Hepatocyte (in vitro differentiated cells): Measurements from ENCODE around the gene GPR37L1. TPM values are rescaled to one million over a fixed set of nuclear protein-coding genes. Genes with fewer than 3 reads are reported as not detected.

Experiments
- DNase-seq: peaks from one replicate; pipeline ENCODE4 v3.0.0-alpha.2; 2016; ENCODE audit warnings: low spot score
- H2AFZ ChIP-seq: fragments of 200-600 bp; sonication (generic); 2 replicates; pipeline ENCODE4 v1.6.0; 2016; ENCODE audit warnings: antibody characterized with exemption, mild to moderate bottlenecking
- H3K27ac ChIP-seq: fragments of 200-600 bp; sonication (generic); 2 replicates; pipeline ENCODE4 v1.5.1; 2016; ENCODE audit warnings: mild to moderate bottlenecking
- H3K27me3 ChIP-seq: fragments of 200-600 bp; sonication (generic); 2 replicates; pipeline ENCODE4 v1.6.1; 2016
- H3K36me3 ChIP-seq: fragments of 200-600 bp; sonication (generic); replicated peaks from 2 replicates; pipeline ENCODE4 v1.5.1; 2016; ENCODE audit warnings: low read depth; ENCODE audit not compliant: insufficient read depth
- H3K4me1 ChIP-seq: fragments of 200-600 bp; sonication (generic); 2 replicates; pipeline ENCODE4 v1.5.1; 2016; ENCODE audit warnings: mild to moderate bottlenecking, moderate library complexity; ENCODE audit not compliant: insufficient read depth
- H3K4me2 ChIP-seq: fragments of 200-600 bp; sonication (generic); 2 replicates; pipeline ENCODE4 v1.6.0; 2016
- H3K4me3 ChIP-seq: fragments of 200-600 bp; sonication (generic); 2 replicates; pipeline ENCODE4 v1.5.1; 2016; ENCODE audit warnings: mild to moderate bottlenecking
- H3K79me2 ChIP-seq: fragments of 200-600 bp; sonication (generic); 2 replicates; pipeline ENCODE4 v1.6.0; 2017; ENCODE audit warnings: mild to moderate bottlenecking
- H3K9me2 ChIP-seq: fragments of 200-600 bp; sonication (generic); replicated peaks from 2 replicates; pipeline ENCODE4 v1.6.0; 2017; ENCODE audit warnings: mild to moderate bottlenecking; ENCODE audit not compliant: insufficient read depth
- H3K9me3 ChIP-seq: fragments of 200-600 bp; sonication (generic); 2 replicates; pipeline ENCODE4 v1.5.1; 2016; ENCODE audit warnings: low read depth, mild to moderate bottlenecking
- H4K20me1 ChIP-seq: fragments of 200-600 bp; sonication (generic); 2 replicates; pipeline ENCODE4 v1.6.0; 2016; ENCODE audit warnings: mild to moderate bottlenecking; ENCODE audit not compliant: insufficient read depth, poor library complexity, severe bottlenecking
- EZH2 ChIP-seq: fragments of 200-600 bp; sonication (generic); IDR thresholded peaks from 2 replicates; pipeline ENCODE4 v1.6.1; 2016; ENCODE audit warnings: antibody characterized with exemption, mild to moderate bottlenecking, borderline replicate concordance
- EZH2phosphoT487 ChIP-seq: fragments of 200-600 bp; sonication (generic); IDR thresholded peaks from one replicate; pipeline ENCODE4 v1.6.1; 2018; ENCODE audit warnings: antibody characterized with exemption, mild to moderate bottlenecking, low read depth, moderate library complexity; ENCODE audit not compliant: unreplicated experiment, severe bottlenecking
- WGBS: methylation state at CpG from one replicate; pipeline ENCODE4 v1.1.6; 2016; ENCODE audit warnings: low lambda C conversion rate; ENCODE audit errors: missing lambda C conversion rate; 5-methylcytosine and 5-hydroxymethylcytosine counted together
- polyA plus RNA-seq: library from polyadenylated mRNA; unstranded; fragments of >200 nt; fragmentation: Nextera tagmentation; extraction: Ambion mirVana; gene quantifications from 2 replicates; pipeline ENCODE4 v1.2.1, GENCODE V29; 2016
- total RNA-seq: library from RNA; depleted of rRNA; stranded (reverse); fragments of >200 nt; gene quantifications from 2 replicates; pipeline ENCODE4 v1.2.3, GENCODE V29; 2014
- TF ChIP-seq, protein P1 (sequence below): fragments of 200-600 bp; sonication (generic); IDR thresholded peaks from 2 replicates; pipeline ENCODE4 v1.5.1; 2016; ENCODE audit warnings: antibody characterized with exemption, mild to moderate bottlenecking; ENCODE audit not compliant: poor library complexity

The GPR37L1 gene
- total and polyA plus RNA-seq, 2 experiments from 2014 or later = 0.39 TPM; not detected in 1

DNA sequence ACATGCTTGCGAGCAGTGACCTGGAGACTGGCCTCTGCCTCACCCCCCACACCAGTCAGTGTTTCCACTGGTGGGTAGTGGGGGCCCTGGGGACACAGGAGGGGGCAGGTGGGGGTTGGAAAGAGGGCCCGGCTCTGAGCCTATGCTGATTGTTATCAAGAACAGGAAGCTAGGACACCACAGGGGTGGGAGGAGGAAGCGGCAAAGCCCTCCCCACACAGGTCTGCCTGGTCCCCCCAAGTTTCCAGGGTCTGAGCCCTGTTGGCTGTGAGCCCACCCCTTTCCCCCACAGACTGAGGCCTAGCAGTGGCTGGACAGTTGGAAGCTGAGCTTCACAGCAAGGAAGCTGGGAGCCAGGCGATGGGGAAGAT is 39.3 kb downstream of the GPR37L1 start:
- WGBS = 89% methylated on average over 3 of the region's 4 CpGs
- Histone ChIP-seq H3K27ac (no peak overlapping the region), H3K9me2 (no peaks in the 10 kb centered on the region), H3K36me3 (no peaks in the 10 kb centered on the region), H3K9me3 (no peaks in the 10 kb centered on the region), H3K27me3 (no peaks in the 10 kb centered on the region), H3K4me1 (no peaks in the 10 kb centered on the region), H4K20me1 (no peaks in the 10 kb centered on the region), H2AFZ (no peak overlapping the region), H3K4me3 (no peak overlapping the region), H3K79me2 (no peaks in the 10 kb centered on the region), H3K4me2 (no peak overlapping the region)
- no peak for TF ChIP-seq EZH2phosphoT487
- TF ChIP-seq EZH2 = no peak
- TF ChIP-seq, protein P1, sequence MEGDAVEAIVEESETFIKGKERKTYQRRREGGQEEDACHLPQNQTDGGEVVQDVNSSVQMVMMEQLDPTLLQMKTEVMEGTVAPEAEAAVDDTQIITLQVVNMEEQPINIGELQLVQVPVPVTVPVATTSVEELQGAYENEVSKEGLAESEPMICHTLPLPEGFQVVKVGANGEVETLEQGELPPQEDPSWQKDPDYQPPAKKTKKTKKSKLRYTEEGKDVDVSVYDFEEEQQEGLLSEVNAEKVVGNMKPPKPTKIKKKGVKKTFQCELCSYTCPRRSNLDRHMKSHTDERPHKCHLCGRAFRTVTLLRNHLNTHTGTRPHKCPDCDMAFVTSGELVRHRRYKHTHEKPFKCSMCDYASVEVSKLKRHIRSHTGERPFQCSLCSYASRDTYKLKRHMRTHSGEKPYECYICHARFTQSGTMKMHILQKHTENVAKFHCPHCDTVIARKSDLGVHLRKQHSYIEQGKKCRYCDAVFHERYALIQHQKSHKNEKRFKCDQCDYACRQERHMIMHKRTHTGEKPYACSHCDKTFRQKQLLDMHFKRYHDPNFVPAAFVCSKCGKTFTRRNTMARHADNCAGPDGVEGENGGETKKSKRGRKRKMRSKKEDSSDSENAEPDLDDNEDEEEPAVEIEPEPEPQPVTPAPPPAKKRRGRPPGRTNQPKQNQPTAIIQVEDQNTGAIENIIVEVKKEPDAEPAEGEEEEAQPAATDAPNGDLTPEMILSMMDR = no peak
- no peak for DNase-seq

DNA sequence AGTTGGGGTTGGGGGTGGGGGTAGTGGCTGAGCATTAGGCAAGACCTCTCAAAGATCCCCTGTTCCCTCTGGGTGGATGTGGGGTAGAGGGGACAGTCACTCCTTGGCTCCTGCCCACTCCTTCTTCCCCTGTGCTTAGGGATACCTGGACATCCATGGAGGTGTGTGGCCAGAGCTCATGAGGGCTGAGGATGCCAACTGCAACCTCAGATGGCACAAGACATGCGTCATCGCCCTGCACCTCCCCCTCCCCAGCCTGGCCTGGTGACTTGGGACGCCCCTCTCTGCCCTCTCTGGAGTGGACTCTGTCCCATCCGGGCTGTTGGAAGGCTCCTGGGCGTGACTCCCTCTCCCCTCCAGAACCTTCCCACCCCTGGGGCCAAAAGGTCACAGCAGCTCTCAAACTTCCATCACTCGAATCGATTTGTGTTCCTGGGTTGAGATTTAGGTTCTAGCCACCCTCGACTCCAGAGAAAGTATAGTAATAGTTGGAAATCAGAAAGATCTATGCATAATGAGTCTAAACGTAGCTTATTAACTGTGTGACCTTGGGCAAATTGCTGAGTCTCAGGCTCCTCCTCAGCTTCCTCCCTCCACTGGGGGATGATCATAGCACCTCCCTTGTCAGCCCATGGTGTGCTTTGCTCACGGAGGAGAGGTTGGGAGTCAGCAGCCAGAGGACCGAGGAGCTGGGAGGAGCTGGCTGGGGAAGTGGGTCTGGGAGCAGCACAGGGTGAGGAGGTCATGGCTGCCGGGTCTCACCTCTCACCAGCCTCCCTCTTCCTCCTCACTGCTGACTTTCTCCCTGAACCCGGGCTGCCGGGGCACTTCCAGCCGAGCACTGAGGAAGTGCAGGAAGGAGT is 39.9 kb downstream of the GPR37L1 start:
- Histone ChIP-seq H3K79me2 (no peaks in the 10 kb centered on the region), H3K4me2 (no peak overlapping the region)

DNA sequence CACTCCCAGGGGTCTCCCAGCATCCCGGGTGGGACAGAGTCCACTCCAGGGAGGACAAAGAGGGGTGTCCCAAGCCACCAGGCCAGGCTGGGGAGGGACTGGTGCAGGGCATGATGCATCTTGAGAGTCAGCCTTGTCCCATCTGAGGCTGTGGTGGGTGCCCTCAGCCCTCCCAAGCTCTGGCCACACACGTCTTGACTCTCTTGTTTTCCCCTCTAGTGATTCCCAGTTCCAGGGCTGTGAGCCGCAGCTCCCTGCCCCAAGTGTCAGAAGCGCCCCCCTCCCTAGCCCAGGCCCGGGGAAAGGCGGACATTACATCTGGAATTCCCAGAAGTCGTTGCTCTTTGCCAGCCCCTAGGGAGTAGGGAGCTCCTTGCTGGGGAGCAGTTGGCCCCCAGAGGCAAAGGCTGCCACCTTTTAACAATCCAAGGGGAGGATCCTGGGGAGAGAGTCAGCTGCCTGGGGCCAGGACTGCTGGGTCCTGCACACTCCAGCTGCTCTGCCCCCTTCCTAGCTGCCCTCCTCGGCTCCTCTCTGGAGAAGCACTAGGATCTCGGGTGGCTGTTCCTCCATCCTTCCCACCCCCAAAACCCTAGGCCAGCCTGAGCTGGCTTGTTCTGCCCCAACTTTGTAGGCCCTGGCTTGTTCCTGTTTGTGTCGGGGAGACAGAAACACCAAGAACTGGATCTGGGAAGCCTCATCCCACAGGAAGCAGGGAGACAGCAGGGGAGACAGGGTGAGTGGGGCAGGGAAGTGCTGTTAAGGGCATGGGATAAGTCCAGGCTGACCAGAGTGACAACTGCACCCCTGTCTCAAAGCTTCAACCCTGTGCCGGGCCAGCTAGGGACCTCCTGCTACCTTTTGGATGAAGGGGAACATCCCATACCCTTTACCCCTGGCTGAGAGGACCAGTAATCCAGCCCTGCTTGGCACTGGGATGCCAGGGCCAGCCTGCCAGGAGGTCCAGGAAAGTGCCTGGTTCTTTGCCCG is 40.9 kb downstream of the GPR37L1 start:
- H4K20me1 ChIP-seq = no peaks in the 10 kb centered on the region
- H3K36me3 ChIP-seq = no peaks in the 10 kb centered on the region
- no peak overlapping the region for H3K27ac ChIP-seq
- TF ChIP-seq EZH2 = no peak
- TF ChIP-seq, protein P1 = no peak
- TF ChIP-seq EZH2phosphoT487 = no peak
- WGBS = 77% methylated on average over 12 of the region's 12 CpGs
- H3K9me2 ChIP-seq = no peaks in the 10 kb centered on the region
- H3K9me3 ChIP-seq = no peaks in the 10 kb centered on the region
- H3K79me2 ChIP-seq = no peaks in the 10 kb centered on the region
- H3K27me3 ChIP-seq = no peaks in the 10 kb centered on the region
- no peak overlapping the region for H3K4me2 ChIP-seq
- H2AFZ ChIP-seq = no peak overlapping the region
- peaks cover 13% of the 10 kb centered on the region for H3K4me1 ChIP-seq
- DNase-seq = no peak
- H3K4me3 ChIP-seq = no peak overlapping the region

More for the DNA sequence above, 39.9 kb downstream of the GPR37L1 start:
- WGBS = 64% methylated on average over 15 of the region's 15 CpGs
- no peaks in the 10 kb centered on the region for H3K36me3 ChIP-seq
- H3K4me3 ChIP-seq = no peak overlapping the region
- peaks cover 4% of the 10 kb centered on the region for H3K4me1 ChIP-seq
- no peaks in the 10 kb centered on the region for H3K9me3 ChIP-seq
- TF ChIP-seq, protein P1 = no peak
- no peaks in the 10 kb centered on the region for H3K27me3 ChIP-seq
- no peak overlapping the region for H3K27ac ChIP-seq
- no peaks in the 10 kb centered on the region for H4K20me1 ChIP-seq
- H2AFZ ChIP-seq = no peak overlapping the region
- no peaks in the 10 kb centered on the region for H3K9me2 ChIP-seq
- DNase-seq = no peak
